IPS-15b (cell line): ENCODE measurements around the gene STMN3.
"Not testable (repeated sequence)": the region's sequence is repeated elsewhere in the genome, so short reads cannot be mapped to it uniquely, and the experiment has no call there.

Source experiments
- H3K27me3 ChIP-seq: one replicate; pipeline ENCODE4 v1.6.1; 2013; ENCODE audit warnings: low read length; ENCODE audit not compliant: control insufficient read depth, insufficient read depth
- H3K36me3 ChIP-seq: one replicate; pipeline ENCODE4 v1.6.1; 2013; ENCODE audit warnings: low read length; ENCODE audit not compliant: control insufficient read depth, insufficient read depth
- H3K4me1 ChIP-seq: one replicate; pipeline ENCODE4 v1.6.1; 2013; ENCODE audit warnings: mild to moderate bottlenecking, low read length; ENCODE audit not compliant: control insufficient read depth, insufficient read depth
- H3K4me3 ChIP-seq: one replicate; pipeline ENCODE4 v1.5.1; 2013; ENCODE audit warnings: low read depth, low read length
- H3K9ac ChIP-seq: one replicate; pipeline ENCODE4 v1.6.1; 2013; ENCODE audit warnings: low read depth, mild to moderate bottlenecking, low read length
- H3K9me3 ChIP-seq: one replicate; pipeline ENCODE4 v1.6.1; 2013; ENCODE audit warnings: mild to moderate bottlenecking, low read length; ENCODE audit not compliant: control insufficient read depth, insufficient read depth

Gene STMN3

DNA sequence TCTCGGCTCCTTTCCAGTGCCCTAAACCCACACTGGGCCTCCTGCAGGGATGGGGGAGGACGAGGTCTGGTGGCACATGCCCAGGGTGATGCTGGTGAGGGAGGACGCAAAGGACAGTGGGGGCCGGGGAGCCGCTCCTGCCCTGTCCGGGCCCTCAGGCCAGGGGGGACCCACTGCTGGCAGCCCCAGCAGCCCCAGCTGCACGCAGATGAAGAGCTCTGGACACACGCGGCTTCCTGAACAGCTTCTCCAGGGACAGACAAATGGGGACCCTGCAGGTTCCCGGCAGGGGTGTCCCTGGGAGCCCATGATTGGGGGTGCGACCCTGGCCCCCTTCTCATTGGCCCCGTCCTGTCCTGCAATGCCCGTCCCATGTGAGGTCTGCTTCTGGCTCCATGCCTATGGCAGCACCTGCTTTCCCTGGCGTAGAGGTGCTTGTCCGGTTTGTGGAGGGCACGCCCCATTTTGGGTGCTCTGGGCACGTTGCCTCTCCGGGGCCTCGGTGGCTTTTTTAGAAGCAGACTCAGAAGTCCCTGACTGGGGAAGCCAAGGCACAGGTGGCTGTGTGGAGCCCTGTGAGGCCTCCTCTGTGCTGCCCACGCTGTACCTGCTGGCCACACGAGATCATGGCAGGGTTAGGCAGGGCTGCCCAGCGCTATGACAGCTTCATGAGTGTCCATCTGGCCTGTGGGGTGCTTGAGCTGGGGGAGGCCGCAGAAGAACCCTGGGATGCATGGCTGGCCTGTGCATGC, 27.8 kb upstream of the STMN3 start:
- H3K4me3 ChIP-seq: no peak overlapping the region
- no peak overlapping the region for H3K9ac ChIP-seq
- H3K27me3 ChIP-seq: no peaks in the 10 kb centered on the region
- H3K4me1 ChIP-seq: no peaks in the 10 kb centered on the region
- peaks cover 29% of the 10 kb centered on the region for H3K36me3 ChIP-seq
- no peaks in the 10 kb centered on the region for H3K9me3 ChIP-seq

DNA sequence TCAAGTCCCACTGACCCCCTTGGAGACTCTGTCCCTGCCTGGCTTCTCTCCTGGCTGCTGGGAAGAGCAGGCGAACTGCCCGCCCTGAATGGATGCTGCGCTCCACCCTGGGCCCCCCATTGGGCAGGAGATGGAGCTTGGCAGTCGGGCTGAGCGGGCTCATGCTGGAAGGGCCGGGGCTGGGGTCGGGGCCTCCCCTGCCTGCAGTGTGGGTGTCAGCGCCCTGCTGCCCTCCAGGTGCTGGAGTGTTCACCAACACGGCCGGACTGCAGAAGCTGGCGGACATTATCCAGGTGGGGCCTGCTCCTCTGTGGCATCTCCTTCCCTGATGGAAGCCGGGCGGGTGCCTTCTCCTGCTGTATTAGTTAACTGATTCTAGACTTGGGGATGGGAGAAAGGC, 27.2 kb upstream of the STMN3 start:
- Histone ChIP-seq H3K4me1 (no peaks in the 10 kb centered on the region), H3K36me3 (peaks cover 35% of the 10 kb centered on the region), H3K9ac (no peak overlapping the region), H3K27me3 (no peaks in the 10 kb centered on the region), H3K9me3 (no peaks in the 10 kb centered on the region), H3K4me3 (no peak overlapping the region)

DNA sequence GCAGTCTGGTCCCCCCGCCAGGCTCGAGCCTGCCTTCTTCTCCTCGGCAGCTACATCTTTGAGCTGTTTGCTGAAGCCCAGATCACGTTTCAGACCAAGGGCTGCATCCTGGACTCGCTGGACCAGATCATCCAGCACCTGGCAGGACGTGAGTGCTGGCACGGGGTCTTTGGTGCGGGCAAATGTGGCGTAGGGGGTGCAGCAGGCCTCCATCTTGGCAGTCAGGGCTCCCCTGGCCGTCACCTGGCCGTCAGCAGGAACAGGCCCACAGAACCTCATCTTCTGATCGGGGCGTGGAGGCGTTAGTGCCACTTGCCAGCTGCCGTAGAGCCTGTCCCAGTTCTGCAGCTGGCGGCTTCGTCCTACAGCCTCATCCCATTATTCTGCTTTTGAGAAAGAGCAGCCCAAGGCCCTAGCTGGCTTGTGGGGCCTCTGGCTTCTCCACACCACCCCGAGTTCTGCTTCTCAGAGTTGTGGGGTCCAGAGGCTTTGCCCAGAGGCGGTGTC, 26.6 kb upstream of the STMN3 start:
- Histone ChIP-seq H3K4me1 (no peaks in the 10 kb centered on the region), H3K27me3 (no peaks in the 10 kb centered on the region), H3K9me3 (no peaks in the 10 kb centered on the region), H3K4me3 (no peak overlapping the region), H3K9ac (no peak overlapping the region), H3K36me3 (peaks cover 35% of the 10 kb centered on the region)

DNA sequence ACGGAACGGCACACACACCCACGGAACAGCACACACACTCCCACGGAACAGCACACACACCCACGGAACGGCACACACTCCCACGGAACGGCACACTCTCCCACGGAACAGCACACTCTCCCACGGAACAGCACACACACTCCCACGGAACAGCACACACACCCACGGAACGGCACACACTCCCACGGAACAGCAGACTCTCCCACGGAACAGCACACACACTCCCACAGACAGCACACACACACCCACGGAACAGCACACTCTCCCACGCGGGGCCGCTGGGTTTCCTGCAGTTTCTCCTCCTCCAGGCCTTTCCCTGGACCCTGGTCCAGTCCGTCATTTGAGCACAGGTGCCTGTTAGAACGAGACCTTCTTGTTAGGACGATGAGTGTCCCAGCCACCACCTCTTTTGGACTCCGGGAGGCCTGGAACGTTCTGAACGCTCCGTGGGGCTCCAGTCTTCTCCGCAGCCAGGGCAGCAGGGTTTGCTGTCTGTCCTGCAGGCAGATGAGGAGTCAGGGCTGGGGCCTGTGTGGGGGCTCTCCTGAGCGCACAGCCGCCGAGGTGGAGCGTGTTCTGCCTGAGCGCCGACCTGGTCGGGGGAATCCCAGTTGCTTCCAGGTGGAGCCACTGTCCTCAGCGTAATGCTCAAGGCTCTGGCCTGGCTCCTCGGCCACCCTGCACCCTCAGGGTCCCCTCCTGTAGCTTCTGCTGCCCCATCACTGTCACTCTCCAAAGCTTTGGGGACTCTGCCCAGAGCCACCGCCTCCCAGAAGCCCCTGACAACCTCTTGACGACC, 25.6 kb upstream of the STMN3 start:
- H3K9me3 ChIP-seq: no peaks in the 10 kb centered on the region
- no peak overlapping the region for H3K9ac ChIP-seq
- no peaks in the 10 kb centered on the region for H3K27me3 ChIP-seq
- H3K36me3 ChIP-seq: peaks cover 40% of the 10 kb centered on the region
- no peaks in the 10 kb centered on the region for H3K4me1 ChIP-seq
- H3K4me3 ChIP-seq: no peak overlapping the region

DNA sequence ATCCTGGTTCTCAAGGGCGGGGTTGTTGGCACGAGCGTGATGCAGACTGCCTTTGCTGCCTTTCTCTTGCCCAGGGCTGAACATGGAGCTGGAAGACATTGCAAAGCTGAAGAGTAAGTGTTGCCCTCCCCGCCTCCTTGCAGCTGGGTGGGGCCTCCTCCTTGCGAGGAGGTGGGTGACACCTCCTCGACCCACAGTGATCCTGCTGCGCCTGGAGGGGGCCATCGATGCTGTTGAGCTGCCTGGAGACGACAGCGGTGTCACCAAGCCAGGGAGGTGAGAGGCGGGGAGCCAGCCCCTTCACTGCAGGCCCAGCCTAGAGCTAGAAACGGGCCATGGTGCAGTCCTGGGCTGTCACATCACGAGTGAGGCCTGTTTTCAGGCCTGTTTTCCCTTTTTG, 24.8 kb upstream of the STMN3 start:
- Histone ChIP-seq H3K9me3 (no peaks in the 10 kb centered on the region), H3K36me3 (peaks cover 43% of the 10 kb centered on the region), H3K4me3 (no peak overlapping the region), H3K4me1 (no peaks in the 10 kb centered on the region), H3K27me3 (no peaks in the 10 kb centered on the region), H3K9ac (no peak overlapping the region)

DNA sequence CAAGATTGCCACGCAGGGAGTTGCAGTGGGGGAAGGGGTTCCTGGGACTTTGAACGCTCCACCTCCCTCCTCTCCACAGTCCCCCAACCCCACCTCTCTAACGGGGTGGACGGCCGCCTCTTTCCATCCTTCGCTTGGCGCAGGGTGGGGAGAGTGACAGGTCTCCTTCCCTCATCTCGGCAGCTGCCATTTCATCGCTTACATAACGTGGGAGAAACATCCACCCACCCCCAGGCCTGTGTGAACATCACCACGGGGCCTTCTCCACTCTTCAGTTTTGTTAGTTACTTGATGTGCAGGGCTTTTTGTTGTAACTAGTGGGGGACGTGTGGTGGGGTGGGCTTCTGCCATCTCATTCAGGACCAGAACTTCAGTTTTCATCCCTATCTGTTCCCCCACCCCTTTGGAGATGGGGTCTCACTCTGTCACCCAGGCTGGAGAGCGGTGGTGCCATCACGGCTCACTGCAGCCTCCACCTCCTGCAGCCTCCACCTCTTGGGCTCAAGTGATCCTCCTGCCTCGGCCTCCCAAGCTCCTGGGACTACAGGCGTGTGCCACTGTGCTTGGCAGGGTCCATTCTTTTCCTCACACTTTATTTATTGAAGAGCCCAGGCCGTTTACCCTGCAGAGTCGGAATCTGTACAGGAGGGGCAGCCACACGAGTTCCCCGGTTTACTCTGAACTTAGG, 22.6 kb upstream of the STMN3 start:
- H3K4me1 ChIP-seq: no peaks in the 10 kb centered on the region
- H3K9me3 ChIP-seq: no peaks in the 10 kb centered on the region
- H3K36me3 ChIP-seq: peaks cover 45% of the 10 kb centered on the region
- no peak overlapping the region for H3K9ac ChIP-seq
- no peaks in the 10 kb centered on the region for H3K27me3 ChIP-seq
- H3K4me3 ChIP-seq: no peak overlapping the region

DNA sequence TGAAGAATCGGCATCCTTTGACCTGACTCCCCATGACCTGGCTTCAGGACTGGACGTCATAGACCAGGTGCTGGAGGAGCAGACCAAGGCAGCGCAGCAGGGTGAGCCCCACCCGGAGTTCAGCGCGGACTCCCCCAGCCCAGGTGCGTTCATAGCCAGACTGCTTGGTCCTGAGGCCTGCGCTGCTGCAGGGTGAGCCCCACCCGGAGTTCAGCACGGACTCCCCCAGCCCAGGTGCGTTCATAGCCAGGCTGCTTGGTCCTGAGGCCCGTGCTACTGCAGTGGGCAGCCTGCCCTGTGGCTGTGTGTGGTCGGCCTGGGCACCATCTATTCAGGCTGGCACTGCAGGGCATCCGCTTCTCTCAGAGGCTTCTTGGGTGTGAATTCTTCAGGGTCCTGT, 20.7 kb upstream of the STMN3 start:
- Histone ChIP-seq H3K36me3 (peaks cover 37% of the 10 kb centered on the region), H3K4me3 (no peak overlapping the region), H3K9me3 (no peaks in the 10 kb centered on the region), H3K27me3 (no peaks in the 10 kb centered on the region), H3K4me1 (no peaks in the 10 kb centered on the region), H3K9ac (no peak overlapping the region)

DNA sequence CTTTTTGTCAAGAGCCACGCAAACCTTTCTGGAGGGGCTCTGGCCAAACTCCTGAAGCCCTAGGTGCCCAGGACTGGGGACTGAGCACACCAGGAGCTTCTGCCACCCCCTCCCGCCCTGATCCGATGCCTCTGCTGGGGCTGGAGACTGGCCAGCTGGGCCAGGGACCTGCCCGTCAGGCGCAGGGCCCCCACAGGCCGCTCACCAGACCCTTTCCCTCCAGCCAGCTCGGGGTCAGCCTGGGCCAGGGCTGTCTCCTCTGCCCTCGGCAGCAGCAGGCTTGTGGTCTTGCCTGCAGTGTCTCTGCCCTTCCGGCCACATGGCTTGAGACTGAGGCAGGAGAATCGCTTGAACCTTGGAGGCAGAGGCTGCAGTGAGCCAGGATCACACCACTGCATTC, 19.4 kb upstream of the STMN3 start:
- Histone ChIP-seq H3K4me1 (no peaks in the 10 kb centered on the region), H3K27me3 (no peaks in the 10 kb centered on the region), H3K9ac (no peak overlapping the region), H3K4me3 (no peak overlapping the region), H3K36me3 (peaks cover 36% of the 10 kb centered on the region), H3K9me3 (no peaks in the 10 kb centered on the region)

DNA sequence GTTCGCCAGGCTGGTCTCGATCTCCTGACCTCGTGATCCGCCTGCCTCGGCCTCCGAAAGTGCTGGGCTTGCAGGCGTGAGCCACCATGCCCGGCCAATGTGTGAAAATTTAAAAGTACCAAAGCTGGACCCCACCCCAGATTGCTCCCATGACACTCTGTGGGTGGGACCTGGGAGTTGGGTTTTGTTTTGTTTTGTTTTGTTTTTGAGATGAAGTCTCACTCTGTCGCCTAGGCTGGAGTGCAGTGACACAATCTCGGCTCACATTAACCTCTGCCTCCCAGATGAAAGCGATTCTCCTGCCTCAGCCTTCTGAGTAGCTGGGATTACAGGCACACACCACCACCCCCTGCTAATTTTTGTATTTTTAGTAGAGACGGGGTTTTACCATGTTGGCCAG, 18.5 kb upstream of the STMN3 start:
- H3K9ac ChIP-seq, H3K9me3 ChIP-seq, H3K4me1 ChIP-seq, H3K27me3 ChIP-seq, H3K4me3 ChIP-seq: not testable (repeated sequence)
- H3K36me3 ChIP-seq: peaks cover 41% of the 10 kb centered on the region

DNA sequence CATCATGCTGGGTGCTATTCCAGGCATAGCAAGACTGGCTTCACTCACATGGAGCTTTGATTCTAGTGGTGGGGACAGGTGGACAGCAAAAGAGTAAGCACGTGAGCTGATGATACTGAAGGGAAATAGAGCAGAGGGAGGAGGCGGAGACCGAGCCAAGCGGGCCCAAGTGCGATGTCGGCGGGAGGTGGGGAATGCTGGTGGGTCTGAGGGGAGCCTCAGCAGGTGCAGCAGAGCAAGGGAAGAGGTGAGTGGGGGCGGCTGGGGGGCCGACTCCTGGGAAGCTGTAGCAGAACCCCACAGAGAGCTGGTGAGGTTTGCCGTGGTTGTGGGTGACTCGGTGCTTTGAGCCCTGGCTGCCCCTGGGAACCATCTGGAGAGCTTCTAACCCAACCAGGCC, 15.1 kb upstream of the STMN3 start:
- no peak overlapping the region for H3K4me3 ChIP-seq
- H3K9ac ChIP-seq: no peak overlapping the region

DNA sequence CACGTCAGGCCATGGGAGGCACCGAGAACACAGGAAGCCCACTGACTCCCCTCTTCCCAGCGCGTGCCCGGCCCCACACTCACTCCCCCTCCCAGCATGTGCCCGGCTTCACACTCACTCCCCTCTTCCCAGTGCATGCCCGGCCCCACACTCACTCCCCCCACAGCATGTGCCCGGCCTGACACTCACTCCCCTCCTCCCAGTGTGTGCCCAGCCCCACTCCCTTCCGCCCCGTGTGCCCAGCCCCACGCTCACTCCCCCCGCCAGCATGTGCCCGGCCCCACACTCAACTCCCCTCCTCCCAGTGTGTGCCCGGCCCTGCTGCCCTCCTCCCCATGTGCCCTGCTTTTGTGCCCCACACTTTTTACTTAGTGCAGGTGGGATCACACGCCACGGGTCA, 14.6 kb upstream of the STMN3 start:
- Histone ChIP-seq H3K36me3 (peaks cover 40% of the 10 kb centered on the region), H3K4me3 (no peak overlapping the region), H3K9ac (no peak overlapping the region), H3K9me3 (no peaks in the 10 kb centered on the region), H3K4me1 (no peaks in the 10 kb centered on the region), H3K27me3 (no peaks in the 10 kb centered on the region)

More for the DNA sequence above, 15.1 kb upstream of the STMN3 start:
- Histone ChIP-seq H3K4me1 (no peaks in the 10 kb centered on the region), H3K36me3 (peaks cover 35% of the 10 kb centered on the region), H3K9me3 (no peaks in the 10 kb centered on the region), H3K27me3 (no peaks in the 10 kb centered on the region)
